Measurements from ENCODE around the gene VAMP5.
"Not testable (repeated sequence)": the region's sequence is repeated elsewhere in the genome, so short reads cannot be mapped to it uniquely, and the experiment has no call there.

Gene VAMP5

DNA sequence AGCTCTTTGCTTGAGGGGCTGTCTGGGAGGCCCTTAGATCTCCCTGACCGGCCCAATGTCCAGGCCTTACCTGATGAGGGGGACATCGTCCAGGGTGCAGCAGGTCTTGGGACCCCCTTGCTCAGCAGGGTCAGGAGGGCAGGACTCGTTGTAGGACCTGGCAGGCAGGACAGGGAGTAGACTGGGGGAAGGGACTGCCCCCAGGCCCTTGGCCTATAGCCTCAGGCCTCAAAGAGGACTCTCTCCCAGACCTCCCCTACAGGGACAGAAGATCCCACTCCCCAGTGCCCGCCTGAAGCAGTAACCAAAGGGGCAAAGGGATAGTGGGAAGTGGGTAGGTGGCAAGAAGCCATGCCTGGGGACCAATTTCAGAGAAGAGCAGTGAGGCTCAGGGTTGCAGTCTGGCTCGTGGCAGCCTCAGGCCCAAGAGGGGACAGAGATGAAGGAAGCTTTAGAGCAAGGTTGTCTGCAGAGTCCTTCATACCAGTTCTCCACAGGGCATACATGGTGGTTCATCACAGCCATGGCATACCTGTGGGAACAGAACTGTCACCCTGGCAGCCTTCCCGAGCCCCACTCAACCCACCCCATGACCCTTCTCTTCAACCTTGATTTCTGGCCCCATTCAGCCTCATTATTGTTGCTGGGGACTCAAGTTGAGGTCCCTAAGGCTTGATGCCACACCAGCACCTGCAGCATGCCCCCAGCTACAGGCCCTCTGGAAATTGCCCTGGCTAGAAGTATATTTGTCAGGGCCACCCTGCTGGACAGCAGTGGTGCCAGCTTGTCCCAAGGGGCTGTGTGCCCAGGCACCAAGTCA is 16.9 kb downstream of the VAMP5 start:
- DNase-seq (ENCODE audit: low read depth in 2 of 3, low spot score in 1 of 3): no peak

DNA sequence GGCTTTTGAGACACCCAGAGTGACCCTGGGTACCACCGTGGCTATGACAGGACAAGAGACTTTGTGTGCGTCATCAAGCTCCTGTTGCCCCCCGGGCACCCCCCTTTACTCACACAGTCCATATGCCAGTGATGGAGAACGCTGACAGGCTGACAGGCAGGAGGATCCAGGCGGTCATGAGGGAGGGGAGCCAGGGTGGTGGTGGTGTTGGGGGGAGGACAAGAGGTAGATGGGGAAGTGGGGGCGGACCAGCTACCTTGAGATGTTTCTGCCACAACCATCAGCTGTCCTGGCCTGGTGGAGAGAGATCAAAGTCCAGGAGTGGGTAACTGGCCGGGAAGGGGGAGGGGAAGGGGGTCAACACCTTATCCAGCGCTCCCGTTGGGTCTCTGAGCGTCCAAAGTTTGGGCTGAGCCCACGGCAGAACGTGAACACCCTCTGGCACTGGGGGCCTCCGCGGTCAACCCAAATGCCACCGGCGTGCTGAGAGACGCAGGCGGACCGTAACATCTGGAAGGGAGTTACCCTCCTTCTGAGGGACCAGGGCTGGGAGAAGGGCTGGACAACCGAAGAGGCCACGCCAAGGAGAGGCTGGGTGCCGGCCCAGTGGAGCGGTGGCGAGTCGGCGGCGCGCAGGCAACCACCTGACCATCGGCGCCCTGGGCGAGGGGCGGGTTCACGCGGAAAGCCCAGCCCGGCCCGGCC is 17.7 kb downstream of the VAMP5 start:
- DNase-seq (ENCODE audit: low read depth in 2 of 3, low spot score in 1 of 3): no peak

DNA sequence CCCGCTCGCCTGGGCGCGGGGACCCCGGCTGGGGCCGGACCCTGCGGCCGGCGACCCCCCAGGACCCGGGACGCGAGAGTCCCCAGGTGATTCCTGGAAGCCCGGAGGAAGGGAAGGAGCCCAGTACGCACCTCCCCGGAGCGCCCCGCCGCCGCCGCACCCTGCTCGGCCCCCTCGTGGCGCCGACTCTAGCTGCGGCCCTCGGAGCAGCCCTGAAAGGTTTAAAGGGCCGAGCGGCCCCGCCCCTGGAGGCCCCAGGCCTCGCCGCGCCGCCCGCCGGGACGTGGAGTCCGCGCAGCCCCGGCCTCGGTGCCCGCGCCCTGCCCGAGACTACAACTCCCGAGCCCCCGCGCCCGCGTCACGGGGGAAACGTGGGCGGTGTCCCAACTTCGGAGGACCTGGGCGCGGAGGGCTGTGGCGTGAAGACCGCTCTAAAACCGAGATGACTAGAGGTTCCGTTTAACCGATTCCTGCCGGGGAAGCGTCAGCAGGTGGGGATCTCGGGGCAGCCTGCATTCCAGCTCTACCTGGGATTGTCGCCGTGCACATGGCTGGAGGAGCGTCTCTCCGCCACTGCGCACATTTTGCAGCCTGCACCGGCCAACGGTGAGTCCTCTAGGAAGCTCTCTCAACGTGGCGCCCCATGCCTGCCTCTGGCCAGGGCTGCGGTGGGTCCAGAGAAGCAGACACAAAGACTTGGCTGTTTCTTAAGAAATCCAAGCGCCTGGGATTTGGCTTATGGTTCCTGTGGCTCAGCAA is 18.4 kb downstream of the VAMP5 start, which contains the start of gene TMEM150A:
TSS of gene TMEM150A (minus strand) at position 223 of the 759 bp plus-strand sequence. CDS start 750 bp downstream, outside the sequence.
- DNase-seq (ENCODE audit: low read depth in 2 of 3, low spot score in 1 of 3): peak; percentile 75 to 80 (median 77)

DNA sequence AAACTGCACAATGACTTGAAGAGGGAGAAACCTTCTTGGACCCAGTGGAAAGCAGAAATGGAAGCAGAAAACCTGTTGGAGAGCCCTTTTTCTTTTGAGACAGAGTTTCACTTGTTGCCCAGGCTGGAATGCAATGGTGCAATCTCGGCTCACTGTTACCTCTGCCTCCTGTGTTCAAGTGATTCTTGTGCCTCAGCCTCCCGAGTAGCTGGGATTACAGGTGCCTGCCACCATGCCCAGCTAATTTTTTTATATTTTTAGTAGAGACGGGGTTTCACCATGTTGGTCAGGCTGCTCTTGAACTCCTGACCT is 19.9 kb downstream of the VAMP5 start:
- DNase-seq (ENCODE audit: low read depth in 2 of 3, low spot score in 1 of 3): not testable (repeated sequence)

DNA sequence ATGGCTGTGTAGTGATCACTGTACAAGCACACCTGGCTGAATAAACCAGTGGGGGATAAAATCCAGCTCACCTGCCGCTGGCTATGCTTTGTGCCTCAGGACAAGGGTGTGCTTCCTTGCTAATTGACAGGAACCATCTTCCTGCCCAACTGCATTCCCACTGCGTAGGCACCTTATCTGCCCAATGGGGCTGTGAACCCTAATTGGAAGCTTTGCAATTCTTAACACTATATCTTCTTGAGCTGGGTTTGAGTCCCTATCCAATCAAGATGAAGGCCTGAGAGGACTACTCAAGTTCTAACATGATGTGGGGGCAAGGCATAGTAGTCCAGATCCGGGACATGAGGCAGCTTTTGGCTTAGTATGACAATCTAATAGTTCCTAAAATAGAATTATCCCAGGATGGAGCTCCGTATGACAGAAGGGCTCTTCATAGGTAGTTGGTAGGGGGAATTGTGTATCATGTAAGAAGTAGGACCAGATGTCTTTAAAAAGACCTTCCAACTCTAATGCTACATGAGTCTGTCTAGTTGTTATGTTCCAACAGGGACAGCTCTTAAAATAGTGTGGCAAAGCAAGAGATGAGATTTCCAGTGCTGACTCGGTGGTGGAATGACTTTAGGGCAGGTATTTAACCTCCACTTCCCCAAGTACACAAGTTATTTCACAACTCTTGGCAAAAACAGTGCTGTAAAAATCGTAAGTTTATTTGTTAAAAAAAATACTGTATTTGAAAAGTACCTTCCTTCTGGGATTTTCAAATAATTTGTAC is 20.5 kb downstream of the VAMP5 start:
- no peak for DNase-seq (ENCODE audit: low read depth in 2 of 3, low spot score in 1 of 3)

DNA sequence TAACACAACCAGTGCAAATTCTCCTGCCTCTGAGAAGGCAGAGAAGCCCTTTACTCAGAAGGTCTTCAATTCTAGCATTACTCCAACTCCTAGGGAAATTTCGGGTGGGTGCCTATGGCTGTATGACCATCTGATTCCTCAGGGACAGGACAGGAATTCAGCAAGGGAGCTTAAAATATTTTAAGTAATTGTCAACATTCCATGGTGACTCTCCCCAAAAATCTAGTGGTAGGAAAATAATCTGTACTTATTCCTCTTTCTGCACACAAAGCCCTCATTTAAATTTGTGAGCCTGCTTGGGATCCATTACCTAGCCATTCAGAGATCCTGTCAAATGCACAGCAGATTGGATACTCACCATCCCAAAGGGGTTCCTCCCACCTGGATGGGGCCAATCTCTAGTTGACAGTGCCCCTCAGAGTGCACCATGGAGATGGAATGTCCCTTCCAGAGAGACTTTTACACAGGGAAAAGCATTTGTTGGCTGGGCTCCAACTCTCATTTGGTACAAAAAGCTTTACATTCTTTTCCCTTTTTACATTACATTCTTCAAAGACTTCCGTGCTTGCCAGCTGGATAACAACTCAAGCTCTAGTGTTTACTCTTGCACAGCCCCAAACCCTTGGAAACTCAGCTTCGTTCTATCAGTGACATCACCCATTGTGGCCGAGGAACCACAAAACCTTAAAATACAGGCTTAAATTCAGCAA is 21.3 kb downstream of the VAMP5 start:
- no peak for DNase-seq (ENCODE audit: low read depth in 2 of 3, low spot score in 1 of 3)

DNA sequence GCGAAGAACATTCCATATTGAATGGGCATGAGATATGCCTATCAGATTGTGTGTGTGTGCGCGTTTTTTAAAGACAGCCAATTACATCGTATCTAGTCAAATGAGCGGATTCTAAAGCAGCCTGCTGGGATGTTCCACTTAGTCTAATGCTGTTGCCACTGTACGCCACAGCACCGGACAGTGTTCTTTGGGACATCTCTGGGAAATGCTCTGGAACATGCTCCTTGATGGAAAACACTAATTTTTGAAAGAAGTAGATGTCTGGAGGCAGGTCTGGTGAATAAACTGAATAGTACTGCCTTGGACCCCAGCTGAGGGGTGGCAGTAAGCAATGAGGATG is 21.9 kb downstream of the VAMP5 start:
- no peak for DNase-seq (ENCODE audit: low read depth in 2 of 3, low spot score in 1 of 3)

DNA sequence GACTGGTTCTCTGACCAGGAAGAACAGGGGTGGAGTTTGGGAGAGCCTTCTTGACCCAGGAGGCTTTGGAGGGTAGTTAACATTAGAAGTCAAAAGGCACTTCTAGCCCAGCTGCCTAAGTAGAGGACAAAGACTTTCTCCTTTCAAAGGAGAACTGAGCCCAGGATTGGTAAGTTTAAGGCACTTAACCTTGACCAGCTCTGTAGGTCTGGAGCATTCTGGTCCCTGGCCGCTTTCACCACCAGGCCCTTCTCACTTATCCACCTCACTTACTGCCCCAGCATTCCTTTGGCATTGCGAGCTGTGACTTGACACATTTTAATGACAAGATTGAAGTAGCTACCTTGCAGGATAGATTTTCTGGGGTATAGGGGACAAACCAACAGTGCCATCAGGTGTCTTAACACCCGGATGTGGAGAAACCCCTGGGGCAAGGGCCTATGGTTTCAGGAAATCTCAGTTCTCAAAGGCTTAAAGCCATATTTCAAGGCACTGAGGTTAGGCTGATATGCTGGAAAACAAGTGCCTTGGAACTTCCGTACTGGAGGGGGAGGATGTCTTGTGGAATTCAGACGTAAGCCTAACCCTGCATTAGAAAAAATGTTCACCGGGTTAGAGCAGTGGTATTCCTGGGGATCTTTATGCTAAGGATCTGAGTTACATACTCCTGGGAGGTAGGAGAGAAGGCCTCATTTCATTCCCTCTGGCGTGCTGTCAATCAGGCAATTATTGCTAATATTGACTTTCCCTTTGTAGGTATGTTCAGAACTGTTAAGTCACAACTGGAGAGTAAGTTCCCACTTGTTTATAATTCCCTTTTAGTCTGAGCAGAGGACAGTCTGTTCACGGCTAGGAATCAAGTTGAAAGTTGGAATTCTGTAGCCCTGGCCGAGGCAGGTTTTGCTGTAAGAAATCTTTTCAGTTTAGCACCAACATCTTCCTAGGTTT is 23.3 kb downstream of the VAMP5 start:
- DNase-seq (ENCODE audit: low read depth in 2 of 3, low spot score in 1 of 3): no peak

DNA sequence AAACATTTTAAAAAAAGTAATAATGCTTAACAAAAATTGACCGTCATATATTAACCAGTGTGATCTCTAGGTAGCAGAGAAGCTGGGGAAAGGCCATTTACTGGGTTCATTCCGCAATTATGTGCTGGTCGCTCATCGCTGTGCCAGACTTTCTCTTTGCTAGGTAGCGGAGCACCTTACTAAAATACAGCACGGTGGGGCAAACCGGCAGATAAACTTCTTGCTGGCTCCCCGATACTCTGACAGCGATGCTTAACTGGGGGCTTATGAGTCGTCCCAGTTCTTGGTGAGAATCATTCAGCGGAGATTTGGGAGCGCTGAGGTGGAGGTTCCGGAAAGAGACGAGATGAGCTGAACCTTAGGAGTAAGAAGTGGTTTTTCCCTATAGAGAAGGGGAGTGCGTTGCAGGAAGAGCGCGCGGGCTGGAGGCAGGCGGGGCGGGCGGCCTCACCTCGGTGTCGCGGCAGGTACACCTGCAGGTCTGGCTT is 27.0 kb downstream of the VAMP5 start:
- no peak for DNase-seq (ENCODE audit: low read depth in 2 of 3, low spot score in 1 of 3)

DNA sequence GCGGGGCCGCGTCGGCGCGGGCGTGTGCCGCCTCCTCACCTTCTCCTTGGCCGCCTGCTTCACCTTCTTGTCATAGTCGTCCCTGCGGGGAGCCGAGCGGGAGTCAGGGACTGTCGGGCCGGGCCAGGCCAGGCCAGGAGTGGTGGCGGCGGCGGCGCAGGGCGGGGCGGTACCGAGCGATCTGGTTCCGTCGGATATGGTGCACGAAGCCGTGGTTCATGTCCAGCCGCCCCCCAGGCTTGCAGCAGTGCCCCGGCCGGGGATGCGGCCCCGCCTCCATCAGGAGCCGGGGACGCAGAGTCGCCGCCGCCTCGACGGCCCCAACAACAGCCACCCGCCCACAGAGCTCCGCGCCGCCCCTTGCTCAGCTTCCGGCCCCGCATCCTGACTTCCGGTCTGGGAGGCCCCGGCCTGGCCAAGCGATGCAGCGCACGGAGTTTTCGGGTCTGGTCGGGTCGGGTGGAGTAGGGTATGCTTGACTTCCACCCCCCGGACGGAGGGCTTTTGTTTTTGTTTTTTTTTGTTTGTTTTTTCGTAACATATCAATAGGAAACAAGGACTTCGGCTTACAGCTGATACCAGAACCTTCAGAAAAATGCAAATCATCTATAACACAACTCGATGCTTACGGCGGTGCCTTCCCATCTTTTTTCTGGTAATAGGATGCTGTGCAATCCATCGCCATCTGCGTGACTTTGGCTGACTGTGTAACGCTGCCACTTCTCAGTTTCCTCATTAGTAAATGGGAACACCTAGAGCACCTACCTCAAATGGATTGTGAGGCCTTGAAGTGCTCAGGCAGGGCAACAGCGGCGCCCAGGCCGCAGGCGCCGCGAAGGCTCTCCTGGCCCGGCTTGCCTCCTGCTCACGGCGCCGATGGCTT is 27.7 kb downstream of the VAMP5 start, which contains the start of gene C2orf68:
TSS of gene C2orf68 (minus strand) at position 362 of the 883 bp plus-strand sequence. CDS start at position 280, 82 bp downstream.
- DNase-seq (ENCODE audit: low read depth in 2 of 3, low spot score in 1 of 3): peak; percentile 82 to 90 (median 82)

DNA sequence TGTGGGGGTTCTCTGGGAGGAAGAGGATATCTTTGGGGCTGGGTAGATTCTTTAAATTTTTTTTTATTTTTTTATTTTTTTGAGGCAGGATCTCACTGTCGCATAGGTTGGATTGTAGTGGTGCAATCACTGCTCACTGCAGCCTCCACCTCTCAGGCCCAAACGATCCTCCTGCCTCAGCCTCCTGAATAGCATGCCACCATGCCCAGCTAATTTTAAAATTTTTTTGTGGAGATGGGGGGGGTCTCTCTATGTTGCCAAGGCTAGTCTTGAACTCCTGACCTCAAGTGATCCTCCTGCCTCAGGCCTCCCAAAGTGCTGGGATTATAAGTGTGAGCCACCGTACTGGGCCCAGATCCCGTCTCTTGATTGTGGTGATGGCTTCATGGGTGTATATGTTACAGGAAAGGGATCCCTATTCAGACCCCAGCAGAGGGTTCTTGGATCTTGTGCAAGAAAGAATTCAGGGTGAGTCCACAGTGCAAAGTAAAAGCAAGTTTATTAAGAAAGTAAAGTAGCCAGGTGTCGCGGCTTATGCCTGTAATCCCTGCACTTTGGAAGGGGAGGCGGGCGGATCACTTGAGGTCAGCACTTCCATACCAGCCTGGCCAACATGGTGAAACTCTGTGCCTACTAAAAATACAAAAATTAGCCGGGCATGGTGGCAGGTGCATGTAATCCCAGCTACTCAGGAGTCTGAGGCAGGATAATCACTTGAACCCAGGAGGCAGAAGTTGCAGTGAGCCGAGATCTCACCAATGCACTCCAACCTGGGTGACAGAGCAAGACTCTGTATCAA is 29.7 kb downstream of the VAMP5 start:
- no peak for DNase-seq (ENCODE audit: low read depth in 2 of 3, low spot score in 1 of 3)

DNA sequence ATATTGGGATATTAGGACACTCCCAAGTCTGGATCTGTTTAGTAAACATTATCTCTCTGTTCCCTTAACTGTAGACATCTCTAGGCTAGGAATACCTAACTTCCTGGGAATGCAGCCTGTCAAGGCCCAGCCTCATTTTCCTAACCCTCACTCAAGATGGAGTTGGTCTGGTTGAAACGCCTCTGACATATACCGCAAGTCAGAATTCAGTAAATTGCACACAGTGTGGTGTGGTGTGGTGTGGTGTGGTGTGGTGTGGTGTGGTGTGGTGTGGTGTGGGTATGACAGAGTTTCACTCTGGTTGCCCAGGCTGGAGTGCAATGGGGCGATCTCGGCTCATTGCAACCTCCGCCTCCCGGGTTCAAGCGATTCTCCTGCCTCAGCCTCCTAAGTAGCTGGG is 30.5 kb downstream of the VAMP5 start:
- not testable (repeated sequence) for DNase-seq (ENCODE audit: low read depth in 2 of 3, low spot score in 1 of 3)

DNA sequence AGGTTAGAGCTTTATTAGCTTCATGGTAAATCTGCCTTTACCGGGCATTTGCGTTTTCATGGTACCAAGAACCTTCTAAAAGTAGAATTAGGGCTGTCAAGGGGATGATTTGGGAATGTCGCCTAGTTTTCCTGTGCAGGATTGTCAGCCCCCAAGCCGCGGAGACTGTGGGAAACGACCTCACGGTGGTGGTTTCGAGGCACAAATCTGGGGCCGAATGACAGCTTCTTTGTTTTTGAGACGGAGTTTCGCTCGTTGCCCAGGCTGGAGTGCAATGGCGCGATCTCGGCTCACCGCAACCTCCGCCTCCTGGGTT is 31.1 kb downstream of the VAMP5 start:
- no peak for DNase-seq (ENCODE audit: low read depth in 2 of 3, low spot score in 1 of 3)

DNA sequence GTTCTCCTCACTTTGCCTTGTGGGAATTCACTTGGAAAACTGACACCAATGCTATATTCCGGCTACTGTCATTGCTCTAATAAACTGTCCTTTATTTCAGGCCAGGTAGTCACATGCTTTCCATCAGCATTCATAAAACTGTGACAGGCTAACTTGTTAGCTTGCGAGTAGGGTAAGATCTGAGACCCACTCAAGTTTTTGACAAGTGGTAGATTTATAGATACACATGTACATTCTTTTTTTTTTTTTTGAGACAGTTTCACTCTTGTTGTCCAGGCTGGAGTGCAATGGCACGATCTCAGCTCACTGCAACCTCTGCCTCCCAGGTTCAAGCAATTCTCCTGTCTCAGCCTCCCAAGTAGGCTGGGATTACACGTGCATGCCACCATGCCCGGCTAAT is 33.5 kb downstream of the VAMP5 start:
- DNase-seq (ENCODE audit: low read depth in 2 of 3, low spot score in 1 of 3): not testable (repeated sequence)

DNA sequence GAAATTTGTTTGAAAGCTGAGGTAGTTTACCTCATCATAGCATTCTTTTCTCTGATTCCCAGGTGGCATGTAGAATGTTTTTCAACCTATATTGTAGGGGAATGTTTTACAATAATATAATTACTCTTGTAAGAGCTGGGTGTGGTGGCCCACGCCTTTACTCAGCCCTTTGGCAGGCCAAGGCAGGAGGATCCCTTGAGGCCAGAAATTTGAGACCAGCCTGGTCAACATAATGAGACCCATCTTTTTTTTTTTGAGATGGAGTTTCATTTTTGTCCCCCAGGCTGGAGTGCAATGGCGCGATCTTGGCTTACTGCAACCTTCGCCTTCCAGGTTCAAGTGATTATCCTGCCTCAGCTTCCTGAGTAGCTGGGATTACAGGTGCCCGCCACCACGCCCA is 35.4 kb downstream of the VAMP5 start:
- no peak for DNase-seq (ENCODE audit: low read depth in 2 of 3, low spot score in 1 of 3)

DNA sequence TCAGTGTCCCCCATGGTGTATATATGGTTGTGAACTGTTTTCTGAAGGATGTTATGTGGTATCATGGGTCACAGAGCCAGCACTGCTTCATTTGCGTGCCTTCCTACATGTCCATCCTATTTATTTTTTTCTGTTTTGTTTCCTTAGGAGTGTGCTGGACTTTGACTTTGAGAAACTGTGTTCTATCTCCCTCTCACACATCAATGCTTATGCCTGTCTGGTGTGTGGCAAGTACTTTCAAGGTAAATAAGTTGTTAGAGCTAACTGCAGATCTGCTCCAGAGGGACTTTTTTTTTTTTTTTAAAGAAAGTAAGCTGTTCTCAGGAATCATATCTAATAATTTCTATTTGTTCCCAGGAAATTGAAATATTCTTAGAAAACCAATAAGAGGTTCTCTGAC is 37.1 kb downstream of the VAMP5 start:
- no peak for DNase-seq (ENCODE audit: low read depth in 2 of 3, low spot score in 1 of 3)

DNA sequence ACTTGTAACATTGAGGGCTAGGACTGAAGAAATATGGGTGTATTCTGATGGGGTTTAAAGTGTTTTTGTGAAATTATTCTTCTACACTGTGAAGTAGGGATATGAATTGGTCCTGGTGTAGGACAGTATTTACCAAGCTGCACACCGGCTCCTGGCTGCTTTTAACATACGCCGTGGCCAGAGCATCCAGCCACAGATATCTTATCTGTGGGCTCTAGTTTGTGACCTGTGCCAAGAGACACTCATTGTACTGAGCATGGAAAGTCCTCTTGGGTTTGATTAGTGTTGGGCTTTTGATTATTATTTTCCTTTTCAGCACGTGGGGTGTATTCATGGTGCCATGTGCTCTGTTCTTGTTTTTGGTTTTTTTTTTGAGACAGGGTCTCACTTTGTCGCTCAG is 39.8 kb downstream of the VAMP5 start:
- no peak for DNase-seq (ENCODE audit: low read depth in 2 of 3, low spot score in 1 of 3)

DNA sequence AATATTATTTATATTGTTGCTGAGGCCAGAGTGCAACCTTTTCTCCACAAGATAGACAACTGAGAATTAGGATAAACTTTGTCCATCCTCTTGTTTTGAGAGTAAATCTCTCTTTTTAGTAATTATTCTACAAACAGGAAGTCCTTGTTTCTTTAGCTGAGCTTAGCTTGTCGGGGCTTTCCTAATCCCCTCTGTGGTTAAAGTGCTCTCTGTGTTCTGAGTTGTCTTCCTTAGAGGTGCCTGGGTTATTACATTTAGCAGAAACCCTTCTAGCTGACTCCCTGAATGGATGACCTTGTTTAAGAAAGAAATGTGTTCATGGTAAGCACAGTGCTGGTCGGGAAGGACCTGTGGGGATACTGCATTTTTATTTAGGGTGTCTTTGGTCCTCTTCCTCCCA is 44.4 kb downstream of the VAMP5 start:
- no peak for DNase-seq (ENCODE audit: low read depth in 2 of 3, low spot score in 1 of 3)

Measured in stimulated activated CD4-positive, alpha-beta T cell treated with anti-CD3 and anti-CD28 coated beads, Interleukin-12 subunit alpha, Interleukin-12 subunit beta, amount 100 ng/mL, for 48 hours (primary cell).